Lower leg skin (tissue), 4 donors: ENCODE results near the gene PHYHD1. TPM values are rescaled to one million over a fixed set of nuclear protein-coding genes. Genes with fewer than 3 reads are reported as not detected.

Experiments used
- DNase-seq, 2 donors: peaks; one replicate each; pipeline ENCODE4 v3.0.0-alpha.2; 2019; ENCODE audit warnings: low spot score in 2 of 2
- H3K4me3 ChIP-seq: fragments of 200-600 bp; sonication (generic); 2 replicates; pipeline ENCODE4 v1.5.1; 2017; ENCODE audit warnings: mild to moderate bottlenecking, low read depth; ENCODE audit not compliant: poor library complexity, severe bottlenecking
- POLR2A ChIP-seq, 2 donors: fragments of 450-650 bp; IDR thresholded peaks; one replicate each; pipeline ENCODE4 v1.6.1; 2016 to 2017; ENCODE audit warnings: antibody characterized with exemption in 2 of 2, mild to moderate bottlenecking in 1 of 2, moderate library complexity in 1 of 2
- WGBS, 2 donors: methylation state at CpG; one replicate each; pipeline ENCODE4 v1.1.5; 2018; 5-methylcytosine and 5-hydroxymethylcytosine counted together
- intact Hi-C: fragments of 100-400 bp; cut with DNase I; formaldehyde crosslinking; loops from one replicate; pipeline ENCODE4 v1.15.0; 2023; ENCODE audit warnings: low total_unique reads
- total RNA-seq, 4 donors: library from RNA; depleted of rRNA; stranded (reverse); fragments of >200 nt; gene quantifications; one replicate each; pipeline ENCODE4 v1.1.0, GENCODE V29; 2016
- TF ChIP-seq, protein P1 (sequence below), 3 donors: fragments of 450-650 bp; IDR thresholded peaks; one replicate each; pipeline ENCODE4 v1.5.1; 2016; ENCODE audit warnings: antibody characterized with exemption in 3 of 3, mild to moderate bottlenecking in 3 of 3, moderate library complexity in 2 of 3

PHYHD1 gene
- total RNA-seq, 4 donors from 2014 or later = 31.3 to 60.2 (median 50.6) TPM

DNA sequence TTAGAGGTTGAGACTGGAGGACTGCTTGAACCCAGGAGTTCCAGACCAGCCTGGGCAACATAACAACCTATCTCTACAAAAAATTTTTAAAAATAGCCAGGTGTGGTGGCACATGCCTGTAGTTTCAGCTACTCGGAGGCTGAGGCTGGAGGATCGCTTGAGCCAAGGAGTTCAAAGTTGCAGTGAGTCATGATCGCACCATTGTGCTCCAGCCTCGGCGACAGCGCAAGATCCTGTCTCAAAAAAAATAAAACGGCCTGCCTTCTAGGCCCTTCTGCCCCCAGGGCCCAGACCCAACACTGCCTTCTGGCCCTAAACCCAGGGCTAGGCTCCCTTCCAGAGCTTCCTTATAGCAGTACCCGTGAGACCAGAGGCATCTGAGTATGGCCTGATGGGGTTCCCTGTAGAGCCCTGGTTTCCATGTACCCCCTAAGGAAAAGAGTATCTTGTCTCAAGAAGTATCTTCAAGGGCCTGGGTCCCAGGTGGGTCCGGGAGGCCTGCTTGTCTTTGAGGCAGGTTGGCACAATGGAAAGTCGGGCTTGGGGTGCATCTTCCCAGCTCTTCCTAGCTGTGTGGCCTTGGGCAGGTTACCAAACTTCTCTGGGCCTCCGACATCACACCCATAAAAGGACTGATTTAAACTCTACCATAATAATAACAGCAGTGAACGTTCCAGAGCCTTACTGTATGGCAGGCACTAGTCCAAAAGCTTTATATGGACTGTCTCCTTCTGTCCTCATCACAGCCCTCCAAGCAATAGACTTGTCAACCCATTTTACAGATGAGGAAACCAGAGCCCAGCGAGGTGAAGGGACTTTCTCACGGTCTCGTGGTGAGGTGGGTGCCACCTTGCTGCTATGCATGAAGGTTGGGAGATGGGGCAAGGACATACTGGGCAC lies 29.2 kb upstream of the PHYHD1 start:
- no peak for TF ChIP-seq POLR2A (IDR thresholded peaks at IDR 0.05)
- TF ChIP-seq, protein P1, sequence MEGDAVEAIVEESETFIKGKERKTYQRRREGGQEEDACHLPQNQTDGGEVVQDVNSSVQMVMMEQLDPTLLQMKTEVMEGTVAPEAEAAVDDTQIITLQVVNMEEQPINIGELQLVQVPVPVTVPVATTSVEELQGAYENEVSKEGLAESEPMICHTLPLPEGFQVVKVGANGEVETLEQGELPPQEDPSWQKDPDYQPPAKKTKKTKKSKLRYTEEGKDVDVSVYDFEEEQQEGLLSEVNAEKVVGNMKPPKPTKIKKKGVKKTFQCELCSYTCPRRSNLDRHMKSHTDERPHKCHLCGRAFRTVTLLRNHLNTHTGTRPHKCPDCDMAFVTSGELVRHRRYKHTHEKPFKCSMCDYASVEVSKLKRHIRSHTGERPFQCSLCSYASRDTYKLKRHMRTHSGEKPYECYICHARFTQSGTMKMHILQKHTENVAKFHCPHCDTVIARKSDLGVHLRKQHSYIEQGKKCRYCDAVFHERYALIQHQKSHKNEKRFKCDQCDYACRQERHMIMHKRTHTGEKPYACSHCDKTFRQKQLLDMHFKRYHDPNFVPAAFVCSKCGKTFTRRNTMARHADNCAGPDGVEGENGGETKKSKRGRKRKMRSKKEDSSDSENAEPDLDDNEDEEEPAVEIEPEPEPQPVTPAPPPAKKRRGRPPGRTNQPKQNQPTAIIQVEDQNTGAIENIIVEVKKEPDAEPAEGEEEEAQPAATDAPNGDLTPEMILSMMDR (IDR thresholded peaks at IDR 0.05) = no peak
- 38 to 49% methylated on average over 15 of the region's 15 CpGs for WGBS, 2 donors
- intact Hi-C loops = no loop called here
- DNase-seq = no peak
- no peak overlapping the region for H3K4me3 ChIP-seq

DNA sequence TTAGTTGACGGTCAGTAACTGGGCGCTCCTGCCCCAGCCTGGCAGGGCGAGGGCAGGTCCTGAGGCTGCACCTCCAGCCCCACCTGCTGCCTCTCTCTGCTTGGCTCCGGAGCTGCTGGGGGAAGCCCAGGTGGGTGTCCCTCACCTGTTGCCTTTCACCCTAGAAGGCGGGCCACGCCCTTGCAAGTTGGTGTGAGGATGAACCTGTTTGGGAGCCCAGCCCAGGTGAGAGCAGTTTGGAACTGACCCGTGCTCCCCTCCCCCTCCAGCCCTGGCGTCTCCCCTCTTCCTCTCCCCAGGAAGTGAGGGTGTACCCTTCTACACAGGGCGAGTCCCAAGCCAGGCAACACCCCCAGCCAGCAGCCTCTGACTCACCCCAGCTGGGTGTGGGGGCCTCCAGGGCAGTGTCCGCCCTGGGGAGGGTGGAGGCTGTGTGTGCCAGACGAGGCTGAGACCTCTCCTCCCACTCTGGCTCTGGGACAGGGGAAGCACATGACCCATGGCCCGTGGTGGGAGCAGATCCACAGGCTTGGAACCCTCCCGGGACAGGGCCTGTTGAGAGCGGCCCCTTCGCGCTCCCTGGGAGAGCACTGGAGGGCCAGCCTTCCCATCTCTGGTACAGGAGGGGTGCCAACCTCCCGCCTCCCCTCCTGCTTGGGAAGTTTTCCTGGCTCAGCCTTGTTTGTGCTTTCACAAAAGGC lies 28.4 kb upstream of the PHYHD1 start:
- no peak overlapping the region for H3K4me3 ChIP-seq
- intact Hi-C loops = no loop called here
- peak; percentile 94 to 98 for DNase-seq
- WGBS, 2 donors = 16 to 49% methylated on average over 6 to 17 of the region's 17 CpGs
- TF ChIP-seq, protein P1 (IDR thresholded peaks at IDR 0.05) = no peak
- TF ChIP-seq POLR2A (IDR thresholded peaks at IDR 0.05) = no peak

DNA sequence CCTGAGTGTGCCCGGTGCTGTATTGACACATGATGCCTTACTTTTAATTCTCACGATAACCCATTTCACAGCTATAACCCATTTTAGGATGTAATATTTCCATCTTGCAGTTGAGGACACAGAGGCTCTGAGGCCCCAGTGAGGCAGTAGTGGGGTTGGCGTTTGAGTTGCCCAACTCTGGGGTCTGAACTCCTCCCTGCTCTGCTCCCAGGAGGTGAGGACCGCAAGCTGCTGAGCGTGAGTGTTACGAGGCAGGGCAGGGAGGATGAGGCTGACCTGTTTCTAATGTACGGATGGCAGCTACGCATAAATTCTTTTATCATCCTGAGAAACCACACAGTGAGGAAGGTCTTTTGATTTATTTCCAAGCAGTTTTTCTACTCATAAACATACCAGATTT lies 27.4 kb upstream of the PHYHD1 start:
- TF ChIP-seq, protein P1 (IDR thresholded peaks at IDR 0.05) = no peak
- no peak for TF ChIP-seq POLR2A (IDR thresholded peaks at IDR 0.05)
- H3K4me3 ChIP-seq = no peak overlapping the region
- intact Hi-C loops = no loop called here
- DNase-seq = no peak
- WGBS, 2 donors = 52 to 64% methylated on average over 8 of the region's 8 CpGs

DNA sequence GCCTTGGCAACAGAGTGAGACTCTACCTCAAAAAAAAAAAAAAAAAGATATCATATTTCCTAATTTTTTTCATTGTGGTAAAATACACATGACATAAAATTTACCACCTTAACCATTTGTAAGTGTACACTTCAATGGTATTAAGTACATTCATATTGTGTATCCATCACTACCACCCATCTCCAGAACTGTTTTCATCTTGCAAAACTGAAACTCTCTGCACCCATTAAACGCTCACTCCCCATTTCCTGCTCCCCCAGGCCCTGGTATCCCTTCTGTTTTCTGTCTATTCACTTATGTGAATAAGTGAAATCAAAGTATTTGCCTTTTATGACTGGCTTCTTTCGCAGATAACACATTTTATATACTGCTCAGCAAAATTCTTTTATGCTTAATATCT lies 26.0 kb upstream of the PHYHD1 start:
- no peak for TF ChIP-seq POLR2A (IDR thresholded peaks at IDR 0.05)
- TF ChIP-seq, protein P1 (IDR thresholded peaks at IDR 0.05) = no peak
- no peak overlapping the region for H3K4me3 ChIP-seq
- WGBS, 2 donors = 74 to 79% methylated on average over 2 of the region's 2 CpGs
- intact Hi-C loops = no loop called here
- DNase-seq = no peak

DNA sequence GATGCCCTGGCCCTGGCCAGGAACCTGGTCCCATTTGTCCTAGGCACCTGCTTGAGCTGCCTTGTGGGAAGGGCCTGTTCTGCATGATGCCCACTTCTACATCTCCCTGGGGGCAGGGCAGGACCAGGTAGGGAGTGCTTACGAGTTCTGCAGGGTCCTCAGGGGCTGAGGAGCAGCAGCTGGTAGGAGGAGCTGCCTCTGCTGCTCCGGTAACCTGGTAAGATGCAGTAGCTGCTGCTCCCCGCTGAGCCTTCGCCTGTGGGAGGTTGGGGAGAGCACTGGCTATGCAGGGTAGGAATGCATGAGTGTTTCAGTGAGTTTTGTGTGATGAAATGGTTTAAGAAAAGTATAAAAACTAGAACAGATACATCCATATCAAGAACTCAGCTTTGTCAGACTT lies 25.2 kb upstream of the PHYHD1 start:
- TF ChIP-seq, protein P1 (IDR thresholded peaks at IDR 0.05) = no peak
- TF ChIP-seq POLR2A (IDR thresholded peaks at IDR 0.05) = no peak
- intact Hi-C loops = no loop called here
- no peak for DNase-seq
- H3K4me3 ChIP-seq = no peak overlapping the region
- WGBS, 2 donors = 30 to 36% methylated on average over 4 of the region's 4 CpGs
